IPS-18a (cell line): Measurements from ENCODE around the gene RPL6.
"Not testable (repeated sequence)": the region's sequence is repeated elsewhere in the genome, so short reads cannot be mapped to it uniquely, and the experiment has no call there.

Experiments used
- H3K27ac ChIP-seq: one replicate; pipeline ENCODE4 v1.5.1; 2013; ENCODE audit warnings: low read length
- H3K27me3 ChIP-seq: one replicate; pipeline ENCODE4 v1.6.1; 2013; ENCODE audit warnings: mild to moderate bottlenecking, low read length; ENCODE audit not compliant: control insufficient read depth, insufficient read depth
- H3K36me3 ChIP-seq: one replicate; pipeline ENCODE4 v1.6.1; 2013; ENCODE audit warnings: low read depth, low read length; ENCODE audit not compliant: control insufficient read depth
- H3K4me1 ChIP-seq: one replicate; pipeline ENCODE4 v1.6.1; 2013; ENCODE audit warnings: low read depth, low read length; ENCODE audit not compliant: control insufficient read depth
- H3K4me3 ChIP-seq: one replicate; pipeline ENCODE4 v1.5.1; 2013; ENCODE audit warnings: low read length
- H3K9ac ChIP-seq: one replicate; pipeline ENCODE4 v1.6.1; 2013; ENCODE audit warnings: mild to moderate bottlenecking, low read length, moderate library complexity
- H3K9me3 ChIP-seq: one replicate; pipeline ENCODE4 v1.6.1; 2013; ENCODE audit warnings: low read depth, low read length; ENCODE audit not compliant: control insufficient read depth

The RPL6 gene

DNA sequence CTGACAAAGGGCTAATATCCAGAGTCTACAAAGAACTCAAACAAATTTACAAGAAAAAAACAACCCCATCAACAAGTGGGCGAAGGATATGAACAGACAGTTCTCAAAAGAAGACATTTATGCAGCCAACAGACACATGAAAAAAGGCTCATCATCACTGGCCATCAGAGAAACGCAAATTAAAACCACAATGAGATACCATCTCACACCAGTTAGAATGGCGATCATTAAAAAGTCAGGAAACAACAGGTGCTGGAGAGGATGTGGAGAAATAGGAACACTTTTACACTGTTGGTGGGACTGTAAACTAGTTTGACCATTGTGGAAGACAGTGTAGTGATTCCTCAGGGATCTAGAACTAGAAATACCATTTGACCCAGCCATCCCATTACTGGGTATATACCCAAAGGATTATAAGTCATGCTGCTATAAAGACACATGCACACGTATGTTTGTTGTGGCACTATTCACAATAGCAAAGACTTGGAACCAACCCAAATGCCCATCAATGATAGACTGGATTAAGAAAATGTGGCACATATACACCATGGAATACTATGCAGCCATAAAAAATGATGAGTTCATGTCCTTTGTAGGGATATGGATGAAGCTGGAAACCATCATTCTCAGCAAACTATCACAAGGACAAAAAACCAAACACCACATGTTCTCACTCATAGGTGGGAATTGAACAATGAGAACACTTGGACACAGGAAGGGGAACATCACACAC, 19.3 kb downstream of the RPL6 start:
- not testable (repeated sequence) for H3K27ac ChIP-seq, H3K9ac ChIP-seq, H3K27me3 ChIP-seq, H3K4me3 ChIP-seq, H3K9me3 ChIP-seq, H3K36me3 ChIP-seq, H3K4me1 ChIP-seq

DNA sequence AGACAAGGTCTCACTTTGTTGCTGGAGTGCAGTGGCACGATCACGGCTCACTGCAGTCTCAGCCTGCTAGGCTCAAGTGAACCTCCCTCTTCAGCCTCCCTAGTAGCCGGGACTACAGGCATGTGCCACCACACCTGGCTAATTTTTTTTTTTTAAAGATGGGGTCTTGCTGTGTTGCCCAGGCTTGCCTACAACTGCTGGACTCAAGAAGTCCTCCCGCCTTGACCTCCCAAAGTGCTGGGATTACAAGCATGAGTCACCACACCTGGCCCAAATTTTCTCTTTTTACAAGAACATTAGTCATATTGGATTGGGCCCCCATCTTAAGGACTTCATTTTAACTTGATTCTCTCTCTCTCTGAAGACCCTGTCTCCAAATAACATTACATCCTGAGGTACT, 20.2 kb downstream of the RPL6 start:
- no peaks in the 10 kb centered on the region for H3K36me3 ChIP-seq
- H3K4me1 ChIP-seq, result peaks cover 4% of the 10 kb centered on the region
- H3K4me3 ChIP-seq, result no peak overlapping the region
- no peaks in the 10 kb centered on the region for H3K27me3 ChIP-seq
- no peak overlapping the region for H3K9ac ChIP-seq
- no peaks in the 10 kb centered on the region for H3K9me3 ChIP-seq
- no peak overlapping the region for H3K27ac ChIP-seq

DNA sequence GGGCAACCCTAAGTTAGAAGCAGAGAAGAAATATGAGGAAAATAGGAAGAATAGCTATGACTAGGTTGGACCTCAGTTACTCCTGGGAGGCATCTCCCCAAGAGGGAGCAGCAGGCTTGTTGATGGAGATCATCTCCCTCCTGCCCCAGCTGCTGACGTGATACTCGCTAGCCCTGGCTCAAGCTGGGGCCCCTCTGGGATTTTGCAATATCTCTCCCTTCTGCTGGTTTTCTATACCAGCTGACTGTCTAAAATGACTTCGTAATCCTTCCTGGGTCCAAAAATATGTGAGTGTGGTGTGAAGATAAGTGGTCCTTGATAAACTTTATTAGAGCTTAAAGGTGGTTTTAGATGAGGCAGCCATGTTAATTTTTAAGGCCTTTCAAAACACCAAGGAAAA, 22.7 kb downstream of the RPL6 start:
- Histone ChIP-seq H3K9me3 (no peaks in the 10 kb centered on the region), H3K4me1 (peaks cover 4% of the 10 kb centered on the region), H3K27ac (no peak overlapping the region), H3K27me3 (no peaks in the 10 kb centered on the region), H3K4me3 (no peak overlapping the region), H3K36me3 (no peaks in the 10 kb centered on the region), H3K9ac (no peak overlapping the region)

DNA sequence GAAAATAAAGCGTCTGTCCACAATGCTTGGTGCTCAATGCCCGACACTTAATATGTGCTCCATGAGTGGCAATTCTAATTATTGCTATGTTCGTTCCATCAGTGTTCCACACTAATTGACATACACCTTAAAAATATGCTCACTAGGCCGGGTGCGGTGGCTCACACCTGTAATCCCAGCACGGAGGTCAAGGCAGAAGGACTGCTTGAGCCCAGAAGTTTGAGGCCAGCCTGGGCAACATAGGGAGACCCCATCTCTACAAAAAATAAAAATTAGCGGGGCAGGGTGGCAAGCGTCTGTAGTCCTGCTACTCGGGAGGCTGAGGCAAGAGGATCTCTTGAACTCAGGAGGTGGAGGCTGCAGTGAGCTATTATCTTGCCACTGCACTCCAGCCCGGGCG, 26.5 kb downstream of the RPL6 start:
- Histone ChIP-seq H3K36me3 (no peaks in the 10 kb centered on the region), H3K27me3 (no peaks in the 10 kb centered on the region), H3K9ac (no peak overlapping the region), H3K27ac (no peak overlapping the region), H3K4me1 (peaks cover 4% of the 10 kb centered on the region), H3K9me3 (no peaks in the 10 kb centered on the region), H3K4me3 (peak overlapping the region; percentile 64)

DNA sequence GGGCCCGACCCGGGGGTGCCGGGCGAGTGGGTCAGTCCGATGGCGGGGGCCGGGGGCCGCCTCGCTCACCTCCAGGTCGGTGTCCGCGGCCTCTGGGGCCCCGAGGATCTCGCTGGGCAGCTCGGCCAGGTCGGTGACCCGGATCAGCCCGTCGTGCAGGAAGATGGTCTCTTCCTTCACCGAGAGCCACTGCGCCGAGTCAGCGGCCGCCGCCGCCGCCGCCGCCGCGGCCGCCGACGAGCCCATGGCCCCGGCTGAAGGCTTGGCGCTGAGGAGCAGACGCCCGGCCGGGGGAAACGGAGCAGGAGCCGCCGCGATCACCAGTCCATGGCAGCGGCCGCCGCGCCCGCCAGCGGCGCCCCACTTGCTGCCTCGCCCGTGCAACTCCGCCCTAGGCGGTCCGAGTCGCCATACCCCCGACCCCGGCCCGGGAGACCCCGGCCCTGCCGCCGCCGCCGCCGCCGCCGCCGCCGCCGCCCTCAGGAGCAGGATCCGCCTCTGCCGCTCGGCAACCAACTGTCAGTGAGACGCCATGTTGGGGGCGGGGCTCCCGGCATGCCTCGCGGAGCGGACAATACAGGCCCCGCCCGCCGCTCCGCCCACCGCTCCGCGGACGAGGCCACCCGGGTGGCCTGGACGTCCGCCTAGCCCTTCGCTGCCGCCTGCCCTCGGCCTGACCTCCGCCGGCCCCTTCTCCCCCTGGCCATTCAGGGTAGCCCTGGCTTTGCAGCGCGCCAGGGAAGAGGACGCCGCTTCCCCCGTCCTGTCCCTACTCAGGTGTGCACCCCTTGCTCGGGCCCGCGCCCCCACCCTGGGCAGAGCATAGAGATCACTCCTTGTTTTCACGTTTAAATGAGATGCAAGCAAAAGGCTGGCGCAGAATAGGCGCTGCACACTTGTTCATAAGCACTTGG, 27.3 kb downstream of the RPL6 start, which contains the start of gene HECTD4:
HECTD4 (minus strand) TSS at position 549 of the 914 bp plus-strand sequence; CDS start at position 246, 303 bp downstream.
- peaks cover 3% of the 10 kb centered on the region for H3K4me1 ChIP-seq
- no peaks in the 10 kb centered on the region for H3K27me3 ChIP-seq
- no peaks in the 10 kb centered on the region for H3K9me3 ChIP-seq
- H3K4me3 ChIP-seq, result peak within 1 kb of the TSS; percentile 70
- H3K27ac ChIP-seq, result no peak within 1 kb of the TSS
- H3K9ac ChIP-seq, result peak within 1 kb of the TSS; percentile 51
- H3K36me3 ChIP-seq, result no peaks in the 10 kb centered on the region

DNA sequence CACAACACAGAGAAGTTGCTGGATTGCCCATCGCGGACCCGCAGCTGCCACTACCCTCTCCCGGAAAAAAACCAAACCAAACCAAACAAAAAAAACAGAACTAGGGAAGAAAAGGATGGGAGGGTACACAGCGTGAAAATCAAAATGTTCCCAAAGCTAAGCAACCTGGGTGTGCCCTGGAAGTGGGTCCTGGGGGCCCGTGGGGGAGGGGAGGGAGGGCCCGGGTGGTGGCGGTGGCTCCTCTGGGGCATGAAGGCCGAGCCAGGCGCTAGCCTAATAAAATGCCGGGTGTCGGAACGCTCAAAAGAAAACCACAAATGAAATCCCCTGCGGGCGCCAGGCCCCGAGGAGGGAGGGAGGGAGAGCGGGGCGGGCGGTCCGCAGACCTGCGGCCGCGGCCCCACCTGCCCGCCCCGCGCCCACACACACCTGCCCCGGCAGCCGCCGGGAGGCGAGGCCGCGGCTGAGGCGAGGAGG, 28.0 kb downstream of the RPL6 start:
- H3K27me3 ChIP-seq, result no peaks in the 10 kb centered on the region
- H3K36me3 ChIP-seq, result no peaks in the 10 kb centered on the region
- H3K27ac ChIP-seq, result no peak overlapping the region
- no peaks in the 10 kb centered on the region for H3K4me1 ChIP-seq
- H3K9me3 ChIP-seq, result no peaks in the 10 kb centered on the region
- H3K9ac ChIP-seq, result peak overlapping the region; percentile 51
- peak overlapping the region; percentile 70 for H3K4me3 ChIP-seq

DNA sequence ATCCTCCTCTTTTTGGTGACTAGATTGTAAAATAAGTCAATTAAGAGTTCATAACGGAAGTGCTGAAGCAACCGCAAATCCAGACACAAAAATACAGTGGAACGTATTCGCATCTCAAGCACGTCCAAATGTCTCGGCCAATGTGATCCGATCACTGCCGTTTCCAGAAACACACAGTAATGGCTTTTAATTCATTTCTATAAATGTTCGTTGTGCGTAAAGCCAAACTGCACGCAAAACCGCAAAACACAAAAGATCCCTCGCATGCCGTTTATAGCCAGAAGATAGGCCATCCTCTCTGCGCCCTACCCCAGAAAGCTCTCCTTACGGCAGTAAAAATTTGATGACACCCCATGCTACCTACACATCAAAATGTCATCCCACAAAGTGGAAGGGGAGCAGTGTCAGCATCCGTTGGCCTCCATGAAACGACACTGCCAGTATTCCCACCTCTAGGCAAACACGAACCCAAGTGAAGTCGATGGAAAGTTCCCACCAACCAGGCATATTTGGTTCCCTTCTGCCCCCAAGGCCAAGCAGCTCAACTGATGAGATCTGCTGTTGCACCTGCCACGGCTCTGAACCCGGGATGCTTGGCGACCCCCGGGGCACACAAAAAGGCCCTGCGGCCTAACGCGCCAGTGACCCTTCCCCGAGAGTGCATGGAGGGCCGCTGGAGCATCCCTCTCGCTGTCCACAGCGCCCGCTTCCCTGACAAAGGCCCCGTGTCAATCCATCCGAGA, 28.6 kb downstream of the RPL6 start:
- H3K4me3 ChIP-seq, result peak overlapping the region; percentile 70
- H3K4me1 ChIP-seq, result no peaks in the 10 kb centered on the region
- H3K36me3 ChIP-seq, result no peaks in the 10 kb centered on the region
- no peaks in the 10 kb centered on the region for H3K9me3 ChIP-seq
- no peak overlapping the region for H3K27ac ChIP-seq
- H3K9ac ChIP-seq, result peak overlapping the region; percentile 51
- H3K27me3 ChIP-seq, result no peaks in the 10 kb centered on the region

DNA sequence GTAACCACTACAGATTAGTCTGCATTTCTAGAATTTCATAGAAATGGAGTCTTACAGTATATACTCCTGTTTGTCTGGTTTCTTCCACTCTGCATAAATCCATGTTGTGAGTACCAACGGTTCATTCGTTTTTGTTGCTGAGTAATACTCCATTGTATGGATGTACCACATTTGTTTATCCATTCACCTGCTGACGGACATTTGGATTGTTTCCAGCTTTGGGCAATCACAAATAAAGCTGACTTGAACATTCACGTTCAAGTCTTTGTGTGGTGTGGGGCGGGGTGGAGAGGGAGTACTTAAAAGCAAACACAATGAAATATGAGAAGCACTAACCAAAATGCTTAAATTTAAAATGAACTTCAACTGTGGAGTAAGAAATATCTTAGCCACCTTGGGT, 34.3 kb downstream of the RPL6 start:
- H3K9ac ChIP-seq, result no peak overlapping the region
- H3K4me3 ChIP-seq, result no peak overlapping the region
- H3K27me3 ChIP-seq, result no peaks in the 10 kb centered on the region
- H3K27ac ChIP-seq, result no peak overlapping the region
- H3K9me3 ChIP-seq, result no peaks in the 10 kb centered on the region
- no peaks in the 10 kb centered on the region for H3K36me3 ChIP-seq
- no peaks in the 10 kb centered on the region for H3K4me1 ChIP-seq

DNA sequence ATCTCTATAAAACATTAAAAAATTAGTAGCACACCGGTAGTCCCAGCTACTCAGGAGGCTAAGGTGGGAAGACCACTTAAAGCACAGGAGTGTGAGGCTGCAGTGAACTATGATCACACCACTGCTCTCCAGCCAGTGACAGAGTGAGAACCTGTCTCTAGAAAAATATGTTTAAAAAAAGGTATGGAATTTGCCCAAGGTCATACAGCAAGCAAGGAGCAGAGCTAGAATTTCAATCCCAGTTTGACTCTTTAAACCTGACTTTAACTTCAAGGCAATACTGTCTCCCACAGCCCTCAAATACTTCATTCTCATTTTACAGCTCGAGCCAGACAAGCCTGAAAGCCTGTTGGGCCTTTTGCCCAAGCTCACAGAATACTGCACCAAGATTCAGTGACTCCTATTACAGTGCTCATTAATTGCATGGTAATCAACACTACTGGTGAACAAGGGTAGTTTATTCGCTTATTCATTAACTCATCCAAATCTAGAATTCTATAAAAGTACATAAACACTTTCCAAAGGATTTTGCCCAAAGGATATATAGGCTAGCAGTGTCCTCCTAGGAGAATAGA, 35.2 kb downstream of the RPL6 start:
- Histone ChIP-seq H3K9me3 (no peaks in the 10 kb centered on the region), H3K27ac (no peak overlapping the region), H3K9ac (no peak overlapping the region), H3K4me1 (no peaks in the 10 kb centered on the region), H3K27me3 (no peaks in the 10 kb centered on the region), H3K4me3 (no peak overlapping the region), H3K36me3 (no peaks in the 10 kb centered on the region)

DNA sequence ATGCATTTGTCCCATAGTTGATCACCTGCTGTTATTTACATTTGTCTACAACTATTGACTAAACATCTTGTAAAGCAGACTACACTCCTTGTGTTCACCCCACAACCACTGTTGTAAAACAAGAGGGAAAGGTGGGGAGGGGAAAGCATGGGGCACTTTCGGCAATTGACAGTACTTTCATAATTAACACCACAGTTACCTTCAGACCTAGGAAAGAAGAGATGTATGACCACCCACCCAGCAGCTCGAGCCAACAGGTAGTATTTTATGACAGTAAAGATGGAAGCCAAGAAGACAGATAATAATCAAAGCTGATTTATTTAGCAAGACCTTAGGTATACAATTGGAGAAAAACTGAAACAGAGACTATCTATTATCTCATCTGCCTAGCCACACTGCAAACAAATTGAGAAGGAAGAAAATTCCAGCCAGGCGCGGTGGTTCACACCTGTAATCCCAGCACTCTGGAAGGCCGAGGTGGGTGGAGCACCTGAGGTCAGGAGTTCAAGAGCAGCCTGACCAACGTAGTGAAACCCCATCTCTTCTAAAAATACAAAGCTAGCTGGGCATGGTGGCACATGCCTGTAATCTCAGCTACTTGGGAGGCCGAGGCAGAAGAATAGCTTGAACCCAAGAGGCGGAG, 38.4 kb downstream of the RPL6 start:
- no peak overlapping the region for H3K4me3 ChIP-seq
- no peak overlapping the region for H3K27ac ChIP-seq

More for the DNA sequence above, 38.4 kb downstream of the RPL6 start:
- Histone ChIP-seq H3K36me3 (no peaks in the 10 kb centered on the region), H3K27me3 (no peaks in the 10 kb centered on the region), H3K9me3 (no peaks in the 10 kb centered on the region), H3K4me1 (peaks cover 3% of the 10 kb centered on the region), H3K9ac (no peak overlapping the region)
